ENCODE data around the gene FAM50A. TPM values are rescaled to one million over a fixed set of nuclear protein-coding genes. Genes with fewer than 3 reads are reported as not detected.
"Not testable (repeated sequence)": the region's sequence is repeated elsewhere in the genome, so short reads cannot be mapped to it uniquely, and the experiment has no call there.

The FAM50A gene, protein sequence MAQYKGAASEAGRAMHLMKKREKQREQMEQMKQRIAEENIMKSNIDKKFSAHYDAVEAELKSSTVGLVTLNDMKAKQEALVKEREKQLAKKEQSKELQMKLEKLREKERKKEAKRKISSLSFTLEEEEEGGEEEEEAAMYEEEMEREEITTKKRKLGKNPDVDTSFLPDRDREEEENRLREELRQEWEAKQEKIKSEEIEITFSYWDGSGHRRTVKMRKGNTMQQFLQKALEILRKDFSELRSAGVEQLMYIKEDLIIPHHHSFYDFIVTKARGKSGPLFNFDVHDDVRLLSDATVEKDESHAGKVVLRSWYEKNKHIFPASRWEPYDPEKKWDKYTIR
- 100 to 1,000 TPM in 1 of 6 donors, 10 to 100 TPM in 5; 59.0 to 144 (median 72.7) TPM for total RNA-seq

GRCh38 chrX:154443992-154444754, at the start of gene FAM50A:
Gene FAM50A, plus strand, starts transcription at chrX:154444141. Its CDS starts 95 bp downstream, at chrX:154444236.
- peak within 1 kb of the TSS; percentile 66 to 90 (median 84) for H3K27ac ChIP-seq
- TF ChIP-seq EP300 (IDR thresholded peaks at IDR 0.05) (no peak), POLR2A (IDR thresholded peaks at IDR 0.05) (peak in 1 of 4 donors; percentile 56)
- TF ChIP-seq, protein P1, sequence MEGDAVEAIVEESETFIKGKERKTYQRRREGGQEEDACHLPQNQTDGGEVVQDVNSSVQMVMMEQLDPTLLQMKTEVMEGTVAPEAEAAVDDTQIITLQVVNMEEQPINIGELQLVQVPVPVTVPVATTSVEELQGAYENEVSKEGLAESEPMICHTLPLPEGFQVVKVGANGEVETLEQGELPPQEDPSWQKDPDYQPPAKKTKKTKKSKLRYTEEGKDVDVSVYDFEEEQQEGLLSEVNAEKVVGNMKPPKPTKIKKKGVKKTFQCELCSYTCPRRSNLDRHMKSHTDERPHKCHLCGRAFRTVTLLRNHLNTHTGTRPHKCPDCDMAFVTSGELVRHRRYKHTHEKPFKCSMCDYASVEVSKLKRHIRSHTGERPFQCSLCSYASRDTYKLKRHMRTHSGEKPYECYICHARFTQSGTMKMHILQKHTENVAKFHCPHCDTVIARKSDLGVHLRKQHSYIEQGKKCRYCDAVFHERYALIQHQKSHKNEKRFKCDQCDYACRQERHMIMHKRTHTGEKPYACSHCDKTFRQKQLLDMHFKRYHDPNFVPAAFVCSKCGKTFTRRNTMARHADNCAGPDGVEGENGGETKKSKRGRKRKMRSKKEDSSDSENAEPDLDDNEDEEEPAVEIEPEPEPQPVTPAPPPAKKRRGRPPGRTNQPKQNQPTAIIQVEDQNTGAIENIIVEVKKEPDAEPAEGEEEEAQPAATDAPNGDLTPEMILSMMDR (IDR thresholded peaks at IDR 0.05), result peak in 4 of 6 experiments; percentile 38 to 56 (median 47)
- H3K4me3 ChIP-seq, result peak within 1 kb of the TSS; percentile 33 to 70 (median 60)
- peak; percentile 82 to 97 for DNase-seq
- peak in 1 of 2 donors; percentile 95 for ATAC-seq (ENCODE audit: low FRiP score in 2 of 2)
- H3K36me3 ChIP-seq, result peaks cover 0 to 56% (median 28%) of the 10 kb centered on the region in 4 donors
- H3K4me1 ChIP-seq, result peaks cover 6 to 21% (median 7%) of the 10 kb centered on the region in 4 donors
- no peaks in the 10 kb centered on the region for H3K27me3 ChIP-seq
- WGBS, 2 donors, result 46% methylated on average over 55 of the region's 94 CpGs; no CpG with 5 or more reads in 1 of the 2 donors
- H3K9me3 ChIP-seq, result no peaks in the 10 kb centered on the region

GRCh38 chrX:154396363-154396762, 47.6 kb upstream of the FAM50A start:
- Histone ChIP-seq H3K4me1 (peaks cover 7 to 35% (median 7%) of the 10 kb centered on the region in 4 donors), H3K27ac (peak overlapping the region in 3 of 4 donors; percentile 95 to 98 (median 96)), H3K9me3 (peaks cover 0 to 14% (median 0%) of the 10 kb centered on the region in 4 donors), H3K36me3 (peaks cover 0 to 26% (median 10%) of the 10 kb centered on the region in 4 donors), H3K4me3 (peak overlapping the region in 2 of 4 donors; percentile 53 to 77)
- 88 to 91% methylated on average over 13 to 17 of the region's 17 CpGs for WGBS, 2 donors
- H3K27me3 ChIP-seq; ATAC-seq (ENCODE audit: low FRiP score in 2 of 2); DNase-seq: not testable (repeated sequence)

DNA sequence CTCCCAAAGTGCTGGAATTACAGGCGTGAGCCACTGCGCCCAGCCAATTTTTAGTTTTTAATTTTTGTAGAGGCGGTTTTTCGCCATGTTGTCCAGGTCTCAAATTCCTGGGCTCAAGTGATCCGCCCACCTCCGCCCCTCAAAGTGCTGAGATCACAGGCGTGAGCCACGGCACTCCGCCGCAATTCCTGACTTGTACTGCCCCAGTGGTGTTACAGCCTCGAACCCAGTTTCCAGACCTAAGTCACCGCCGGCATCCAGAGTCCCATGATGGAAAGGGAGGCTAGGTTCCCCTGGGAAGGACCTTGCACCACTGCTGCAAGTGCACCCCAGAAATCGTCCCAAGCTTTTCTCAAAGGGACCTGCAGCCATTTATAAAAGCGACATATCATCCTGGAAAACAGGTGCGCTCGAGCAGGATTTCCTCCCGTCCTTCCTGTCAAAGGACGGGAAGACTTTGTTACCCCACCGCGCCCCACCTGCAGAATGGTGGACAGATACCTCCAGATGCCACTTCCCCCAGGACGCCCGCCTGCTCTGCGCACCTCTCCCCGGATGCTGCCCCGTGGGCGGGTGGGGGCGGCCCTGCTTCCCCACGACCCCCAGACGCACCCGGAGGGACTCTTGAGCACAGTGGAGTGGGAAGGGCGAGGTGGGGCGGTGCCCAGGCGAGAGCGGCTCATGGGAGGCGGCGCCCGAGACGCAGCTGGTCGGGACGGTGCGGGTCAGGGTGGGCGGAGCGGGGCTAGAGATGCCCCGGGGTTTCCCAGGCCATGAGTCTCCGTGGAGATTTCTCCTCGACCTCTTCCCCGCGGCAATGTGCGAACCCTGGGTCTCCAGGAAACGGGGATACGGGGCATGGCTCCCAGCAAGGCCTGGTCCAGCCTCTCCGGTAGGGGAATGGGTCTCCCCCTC, 46.7 kb upstream of the FAM50A start:
- peak; percentile 27 to 28 for TF ChIP-seq POLR2AphosphoS5 (IDR thresholded peaks at IDR 0.05)
- no peak for TF ChIP-seq POLR2A (IDR thresholded peaks at IDR 0.05)
- ATAC-seq (ENCODE audit: low FRiP score in 2 of 2) (peak; percentile 91 to 92), DNase-seq (peak; percentile 75 to 94)
- peaks cover 0 to 30% (median 10%) of the 10 kb centered on the region in 4 donors for H3K36me3 ChIP-seq
- no peaks in the 10 kb centered on the region for H3K27me3 ChIP-seq
- peaks cover 7 to 35% (median 7%) of the 10 kb centered on the region in 4 donors for H3K4me1 ChIP-seq
- H3K27ac ChIP-seq, result peak overlapping the region; percentile 95 to 98 (median 97)
- peak overlapping the region; percentile 28 to 77 (median 61) for H3K4me3 ChIP-seq
- 43 to 47% methylated on average over 10 to 43 of the region's 53 CpGs for WGBS, 2 donors
- H3K9me3 ChIP-seq, result peaks cover 0 to 14% (median 0%) of the 10 kb centered on the region in 4 donors

DNA sequence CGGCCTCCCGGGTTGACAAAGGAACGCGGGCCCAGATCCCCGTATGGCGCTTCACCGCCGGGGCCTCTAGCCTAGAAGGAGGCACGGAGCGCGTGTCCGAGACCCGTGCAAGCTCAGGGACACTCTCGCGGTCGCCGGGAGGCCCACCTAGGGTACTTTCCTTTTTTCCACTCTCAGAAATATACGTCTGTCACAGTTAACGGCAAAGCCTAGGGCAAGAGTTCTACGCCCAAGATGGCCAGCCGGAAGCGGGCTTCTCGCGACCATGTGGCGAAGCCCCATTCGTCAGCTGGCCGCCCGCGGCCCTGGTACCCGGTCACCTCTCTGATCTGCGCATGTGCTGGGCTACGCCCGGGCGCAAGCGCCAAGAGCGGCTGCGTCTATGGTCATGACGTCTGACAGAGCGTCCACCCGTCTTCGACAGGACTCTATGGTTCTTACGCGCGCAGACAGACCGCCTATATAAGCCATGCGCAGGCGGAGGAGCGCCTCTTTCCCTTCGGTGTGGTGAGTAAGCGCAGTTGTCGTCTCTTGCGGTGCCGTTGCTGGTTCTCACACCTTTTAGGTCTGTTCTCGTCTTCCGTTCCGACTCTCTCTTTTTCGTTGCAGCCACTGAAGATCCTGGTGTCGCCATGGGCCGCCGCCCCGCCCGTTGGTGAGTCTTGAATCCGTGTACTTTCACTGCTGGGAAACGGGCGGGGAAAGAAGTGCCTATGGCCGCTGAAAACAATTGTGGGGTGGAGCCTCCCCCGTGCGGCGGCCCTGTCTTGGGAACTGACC, 45.9 kb upstream of the FAM50A start, which contains the start of gene RPL10:
Gene RPL10 (plus strand): TSS at position 490 of the 780 bp plus-strand sequence. CDS start 143 bp downstream, at position 633.
- TF ChIP-seq, protein P1 (IDR thresholded peaks at IDR 0.05), result no peak
- TF ChIP-seq POLR2AphosphoS5 (IDR thresholded peaks at IDR 0.05) (peak; percentile 99 to 100), POLR2A (IDR thresholded peaks at IDR 0.05) (peak; percentile 79 to 98 (median 91)), EP300 (IDR thresholded peaks at IDR 0.05) (peak in 1 of 4 donors; percentile 89)
- peaks cover 7 to 35% (median 7%) of the 10 kb centered on the region in 4 donors for H3K4me1 ChIP-seq

More for the DNA sequence above, 45.9 kb upstream of the FAM50A start, which contains the start of gene RPL10:
- H3K4me3 ChIP-seq, result peak within 1 kb of the TSS; percentile 53 to 83 (median 73)
- H3K27me3 ChIP-seq, result no peaks in the 10 kb centered on the region
- 40% methylated on average over 69 of the region's 69 CpGs; no CpG with 5 or more reads in 1 of the 2 donors for WGBS, 2 donors
- H3K27ac ChIP-seq, result peak within 1 kb of the TSS; percentile 95 to 98 (median 97)
- peak; percentile 94 for ATAC-seq (ENCODE audit: low FRiP score in 2 of 2)
- DNase-seq, result peak; percentile 92 to 96
- H3K36me3 ChIP-seq, result peaks cover 0 to 34% (median 13%) of the 10 kb centered on the region in 4 donors
- peaks cover 0 to 14% (median 0%) of the 10 kb centered on the region in 4 donors for H3K9me3 ChIP-seq

All from upper lobe of left lung (tissue), 6 donors.